Measurements from ENCODE around the gene KIF5A.

KIF5A gene

DNA sequence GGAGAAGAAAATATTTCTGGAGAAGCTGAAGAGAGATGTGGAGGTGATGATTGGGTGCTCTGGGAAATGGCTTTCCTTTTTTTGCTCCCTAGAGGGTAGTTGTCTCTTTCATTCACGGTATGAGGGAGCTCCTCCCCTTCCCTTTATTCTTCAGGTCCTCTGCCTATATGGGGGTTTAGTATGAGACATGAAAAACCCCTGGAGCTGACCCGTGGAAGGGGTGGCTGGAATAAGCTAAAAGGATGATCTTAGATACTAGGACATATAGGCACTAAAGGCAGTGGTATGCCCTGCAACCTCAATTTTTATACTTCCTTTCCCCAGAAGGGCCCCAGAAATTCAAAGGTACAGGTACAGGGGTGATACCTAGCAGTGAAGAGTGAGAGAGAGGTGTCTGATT, 50.6 kb downstream of the KIF5A start:
- Histone ChIP-seq H3K36me3 (ENCODE audit: control insufficient read depth, insufficient read depth, low read length) (peaks cover 6% of the 10 kb centered on the region; the same call in 1 of the 2 replicates), H3K27ac (ENCODE audit: low read length) (no peak overlapping the region), H3K27me3 (ENCODE audit: control insufficient read depth, insufficient read depth, low read length) (no peaks in the 10 kb centered on the region), H3K9me3 (ENCODE audit: control insufficient read depth, insufficient read depth, low read length) (no peaks in the 10 kb centered on the region), H3K4me1 (ENCODE audit: control insufficient read depth, insufficient read depth, low read length) (peaks cover 1% of the 10 kb centered on the region; the same call in 1 of the 2 replicates), H3K4me3 (ENCODE audit: low read length) (no peak overlapping the region)
- no CpG with 5 or more reads among the region's 2 CpGs for WGBS (ENCODE audit: insufficient coverage, insufficient read length)
- DNase-seq (ENCODE audit: low read depth, low spot score), result no peak

GRCh38 chr12:57602544-57602943, 52.7 kb downstream of the KIF5A start:
- Histone ChIP-seq H3K9me3 (ENCODE audit: control insufficient read depth, insufficient read depth, low read length) (no peaks in the 10 kb centered on the region), H3K36me3 (ENCODE audit: control insufficient read depth, insufficient read depth, low read length) (peaks cover 6% of the 10 kb centered on the region; the same call in 1 of the 2 replicates), H3K4me1 (ENCODE audit: control insufficient read depth, insufficient read depth, low read length) (peaks cover 1% of the 10 kb centered on the region; the same call in 1 of the 2 replicates), H3K27me3 (ENCODE audit: control insufficient read depth, insufficient read depth, low read length) (no peaks in the 10 kb centered on the region), H3K27ac (ENCODE audit: low read length) (no peak overlapping the region), H3K4me3 (ENCODE audit: low read length) (no peak overlapping the region)
- no peak for DNase-seq (ENCODE audit: low read depth, low spot score)

DNA sequence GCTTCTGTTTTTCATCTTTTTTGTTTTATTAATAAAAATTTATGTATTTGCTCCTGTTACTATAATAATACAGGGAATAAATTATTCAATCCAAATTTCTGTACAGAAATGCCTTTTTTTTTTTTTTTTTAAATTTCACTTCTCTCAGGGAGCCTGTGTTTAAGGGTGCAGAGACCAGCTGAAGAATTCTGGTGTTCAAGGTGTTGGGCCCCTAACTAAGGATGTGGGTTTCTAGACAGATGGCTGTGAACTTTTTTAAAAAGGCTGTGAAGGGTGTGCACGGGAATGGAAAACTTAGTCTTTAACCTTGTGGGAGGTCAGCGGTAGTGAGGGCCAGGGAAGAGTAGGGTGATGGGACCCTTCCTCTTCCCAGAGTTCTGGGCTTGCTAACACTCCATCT, 53.5 kb downstream of the KIF5A start:
- DNase-seq (ENCODE audit: low read depth, low spot score), result no peak

DNA sequence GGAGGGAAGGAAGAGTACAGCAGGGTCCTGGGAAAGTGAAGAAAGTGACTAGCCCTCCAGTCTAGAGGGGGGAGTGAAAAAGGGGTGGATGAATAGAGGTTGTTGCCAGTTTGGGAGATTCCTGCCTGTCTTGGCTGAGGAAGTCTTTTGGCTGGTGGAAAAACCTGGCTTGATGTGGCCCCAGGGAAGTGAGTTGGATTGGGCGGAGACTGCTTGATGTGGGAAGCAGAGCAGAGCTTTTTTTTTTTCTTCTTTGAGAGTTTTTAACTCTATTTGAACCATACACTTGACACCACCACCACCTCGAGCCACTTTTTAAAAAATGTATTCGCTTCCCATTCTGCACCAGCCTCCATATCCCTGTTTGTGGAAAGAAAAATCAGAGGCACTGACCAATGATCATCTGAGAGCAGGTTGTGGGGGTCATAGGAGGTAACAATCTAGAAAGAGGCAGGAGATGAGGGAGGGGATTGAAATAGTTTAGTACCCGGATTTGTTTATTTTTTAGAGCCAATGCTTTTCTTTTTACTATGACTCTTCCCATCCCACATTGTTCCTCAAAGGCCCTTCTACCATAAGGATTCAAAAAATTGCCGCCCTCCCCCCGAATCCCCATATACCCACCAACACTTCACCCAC, 54.1 kb downstream of the KIF5A start:
- peak overlapping the region; percentile 86; the same call in 1 of the 2 replicates for H3K4me3 ChIP-seq (ENCODE audit: low read length)
- H3K27me3 ChIP-seq (ENCODE audit: control insufficient read depth, insufficient read depth, low read length), result no peaks in the 10 kb centered on the region
- no peaks in the 10 kb centered on the region for H3K9me3 ChIP-seq (ENCODE audit: control insufficient read depth, insufficient read depth, low read length)
- H3K36me3 ChIP-seq (ENCODE audit: control insufficient read depth, insufficient read depth, low read length), result peaks cover 6% of the 10 kb centered on the region; the same call in 1 of the 2 replicates
- no peak overlapping the region for H3K27ac ChIP-seq (ENCODE audit: low read length)
- DNase-seq (ENCODE audit: low read depth, low spot score), result no peak
- H3K4me1 ChIP-seq (ENCODE audit: control insufficient read depth, insufficient read depth, low read length), result peaks cover 4% of the 10 kb centered on the region
- no CpG with 5 or more reads among the region's 6 CpGs for WGBS (ENCODE audit: insufficient coverage, insufficient read length)

More for the DNA sequence above, 53.5 kb downstream of the KIF5A start:
- no peak overlapping the region for H3K27ac ChIP-seq (ENCODE audit: low read length)
- H3K4me1 ChIP-seq (ENCODE audit: control insufficient read depth, insufficient read depth, low read length), result peaks cover 1% of the 10 kb centered on the region; the same call in 1 of the 2 replicates
- peaks cover 6% of the 10 kb centered on the region; the same call in 1 of the 2 replicates for H3K36me3 ChIP-seq (ENCODE audit: control insufficient read depth, insufficient read depth, low read length)
- no peak overlapping the region for H3K4me3 ChIP-seq (ENCODE audit: low read length)
- no peaks in the 10 kb centered on the region for H3K9me3 ChIP-seq (ENCODE audit: control insufficient read depth, insufficient read depth, low read length)
- H3K27me3 ChIP-seq (ENCODE audit: control insufficient read depth, insufficient read depth, low read length), result no peaks in the 10 kb centered on the region
- no CpG with 5 or more reads among the region's 2 CpGs for WGBS (ENCODE audit: insufficient coverage, insufficient read length)

DNA sequence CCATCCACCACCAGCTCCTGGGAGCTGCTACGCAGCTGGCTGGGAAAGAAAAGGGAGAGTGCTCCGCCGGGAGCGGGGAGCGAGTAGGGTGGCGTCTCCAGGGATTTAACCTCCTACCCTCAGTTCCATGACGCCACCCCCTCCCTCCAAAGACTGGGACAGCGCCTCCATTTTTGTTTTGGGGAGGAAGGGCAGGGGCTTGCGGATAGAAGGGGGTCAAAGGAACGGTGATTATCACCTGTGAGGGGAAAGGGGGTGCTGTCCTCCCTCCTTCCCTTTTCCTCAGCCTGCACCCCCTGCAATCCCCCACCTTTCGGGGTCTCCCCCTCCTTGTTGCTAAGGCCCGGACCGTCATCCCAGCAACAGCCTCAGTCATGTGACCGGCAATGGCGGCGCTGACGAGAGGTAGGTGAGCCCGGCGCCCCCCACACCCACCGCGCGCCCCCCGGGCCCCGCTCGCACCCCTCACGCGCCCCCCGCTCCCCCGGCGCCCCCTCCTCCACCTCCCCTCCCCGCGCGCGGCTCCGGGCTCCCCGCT, 54.7 kb downstream of the KIF5A start, which contains the start of gene DTX3:
Gene DTX3 (plus strand): TSS at position 371 of the 538 bp plus-strand sequence. CDS start 1,694 bp downstream, outside the sequence.
- Histone ChIP-seq H3K36me3 (ENCODE audit: control insufficient read depth, insufficient read depth, low read length) (peaks cover 6% of the 10 kb centered on the region; the same call in 1 of the 2 replicates), H3K4me3 (ENCODE audit: low read length) (peak within 1 kb of the TSS; percentile 86; the same call in 1 of the 2 replicates), H3K27me3 (ENCODE audit: control insufficient read depth, insufficient read depth, low read length) (no peaks in the 10 kb centered on the region), H3K27ac (ENCODE audit: low read length) (no peak within 1 kb of the TSS), H3K4me1 (ENCODE audit: control insufficient read depth, insufficient read depth, low read length) (peaks cover 4% of the 10 kb centered on the region), H3K9me3 (ENCODE audit: control insufficient read depth, insufficient read depth, low read length) (no peaks in the 10 kb centered on the region)
- no peak for DNase-seq (ENCODE audit: low read depth, low spot score)
- no CpG with 5 or more reads among the region's 36 CpGs for WGBS (ENCODE audit: insufficient coverage, insufficient read length)

DNA sequence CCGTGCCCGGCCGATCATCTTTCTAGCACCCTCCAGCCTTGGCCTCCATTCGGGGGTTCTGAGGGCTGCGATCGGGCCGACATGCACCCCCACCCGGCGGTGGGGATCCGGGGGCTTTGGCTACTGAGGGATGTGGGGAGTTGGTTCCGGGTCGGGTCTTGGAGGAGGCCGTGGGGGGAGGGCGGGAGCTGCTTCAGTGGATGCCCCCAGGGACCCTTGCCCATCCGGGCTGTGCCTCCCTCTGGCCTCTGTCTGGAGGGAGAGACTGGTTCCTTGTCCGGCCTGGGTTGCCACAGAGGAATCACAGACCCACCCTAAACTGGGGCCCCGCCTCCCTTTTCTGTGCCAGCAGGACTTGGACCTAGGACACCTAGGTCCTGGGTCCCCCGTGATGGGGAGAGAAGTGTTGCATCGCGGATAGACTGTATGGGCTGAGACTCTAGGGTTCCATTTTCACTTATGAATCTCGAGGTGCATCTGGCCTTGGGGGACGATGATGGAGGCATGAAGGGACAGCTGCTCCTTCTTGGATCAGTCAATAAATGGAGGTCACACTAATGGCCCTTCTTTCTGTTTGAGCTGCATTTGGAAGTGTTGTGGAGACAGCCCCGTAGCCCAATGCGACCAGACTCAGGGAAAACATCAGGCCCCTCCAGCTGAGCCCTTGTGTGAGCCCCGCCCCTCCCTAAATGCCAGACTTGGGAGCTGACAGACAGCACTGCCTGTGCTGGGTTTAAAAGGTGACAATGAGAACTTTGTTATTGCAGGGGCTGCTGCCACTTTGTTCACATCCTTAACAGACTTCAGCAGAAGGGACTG, 55.4 kb downstream of the KIF5A start:
- no peak overlapping the region for H3K27ac ChIP-seq (ENCODE audit: low read length)
- peaks cover 6% of the 10 kb centered on the region; the same call in 1 of the 2 replicates for H3K36me3 ChIP-seq (ENCODE audit: control insufficient read depth, insufficient read depth, low read length)
- no CpG with 5 or more reads among the region's 25 CpGs for WGBS (ENCODE audit: insufficient coverage, insufficient read length)
- DNase-seq (ENCODE audit: low read depth, low spot score), result no peak
- H3K4me1 ChIP-seq (ENCODE audit: control insufficient read depth, insufficient read depth, low read length), result peaks cover 4% of the 10 kb centered on the region
- no peaks in the 10 kb centered on the region for H3K27me3 ChIP-seq (ENCODE audit: control insufficient read depth, insufficient read depth, low read length)
- peak overlapping the region; percentile 86; the same call in 1 of the 2 replicates for H3K4me3 ChIP-seq (ENCODE audit: low read length)
- no peaks in the 10 kb centered on the region for H3K9me3 ChIP-seq (ENCODE audit: control insufficient read depth, insufficient read depth, low read length)

- WGBS (ENCODE audit: insufficient coverage, insufficient read length), result no CpG with 5 or more reads among the region's 4 CpGs
- Histone ChIP-seq H3K36me3 (ENCODE audit: control insufficient read depth, insufficient read depth, low read length) (peaks cover 3% of the 10 kb centered on the region; the same call in 1 of the 2 replicates), H3K9me3 (ENCODE audit: control insufficient read depth, insufficient read depth, low read length) (no peaks in the 10 kb centered on the region), H3K4me3 (ENCODE audit: low read length) (no peak overlapping the region), H3K27ac (ENCODE audit: low read length) (no peak overlapping the region), H3K27me3 (ENCODE audit: control insufficient read depth, insufficient read depth, low read length) (no peaks in the 10 kb centered on the region; the same call in 1 of the 2 replicates), H3K4me1 (ENCODE audit: control insufficient read depth, insufficient read depth, low read length) (peaks cover 4% of the 10 kb centered on the region)
- DNase-seq (ENCODE audit: low read depth, low spot score), result no peak
Measured at GRCh38 chr12:57605811-57606311, 56.0 kb downstream of the KIF5A start.

- Histone ChIP-seq H3K4me3 (ENCODE audit: low read length) (no peak overlapping the region), H3K36me3 (ENCODE audit: control insufficient read depth, insufficient read depth, low read length) (peaks cover 3% of the 10 kb centered on the region; the same call in 1 of the 2 replicates), H3K9me3 (ENCODE audit: control insufficient read depth, insufficient read depth, low read length) (no peaks in the 10 kb centered on the region), H3K27me3 (ENCODE audit: control insufficient read depth, insufficient read depth, low read length) (no peaks in the 10 kb centered on the region; the same call in 1 of the 2 replicates), H3K4me1 (ENCODE audit: control insufficient read depth, insufficient read depth, low read length) (peaks cover 4% of the 10 kb centered on the region), H3K27ac (ENCODE audit: low read length) (no peak overlapping the region)
- no peak for DNase-seq (ENCODE audit: low read depth, low spot score)
- no CpG with 5 or more reads among the region's 2 CpGs for WGBS (ENCODE audit: insufficient coverage, insufficient read length)
Measured at GRCh38 chr12:57606399-57606798, 56.6 kb downstream of the KIF5A start.

GRCh38 chr12:57606821-57607220, 57.0 kb downstream of the KIF5A start:
- Histone ChIP-seq H3K4me1 (ENCODE audit: control insufficient read depth, insufficient read depth, low read length) (peaks cover 4% of the 10 kb centered on the region), H3K27me3 (ENCODE audit: control insufficient read depth, insufficient read depth, low read length) (no peaks in the 10 kb centered on the region; the same call in 1 of the 2 replicates), H3K9me3 (ENCODE audit: control insufficient read depth, insufficient read depth, low read length) (no peaks in the 10 kb centered on the region), H3K4me3 (ENCODE audit: low read length) (no peak overlapping the region), H3K27ac (ENCODE audit: low read length) (no peak overlapping the region), H3K36me3 (ENCODE audit: control insufficient read depth, insufficient read depth, low read length) (peaks cover 2% of the 10 kb centered on the region; the same call in 1 of the 2 replicates)
- no peak for DNase-seq (ENCODE audit: low read depth, low spot score)
- WGBS (ENCODE audit: insufficient coverage, insufficient read length), result no CpG with 5 or more reads among the region's 11 CpGs
